ENCODE measurements around the gene PLEKHG3.
A peak's percentile ranks its signal among the peaks of the same experiment; 100 is the strongest.

Gene PLEKHG3

GRCh38 chr14:64761441-64762043 is 57.3 kb downstream of the PLEKHG3 start:
- POLR2A ChIA-PET: no interaction called here
- H3K4me3 ChIP-seq (ENCODE audit: low read depth, low read length): no peak overlapping the region
- no peak for DNase-seq (ENCODE audit: low read depth, low spot score)
- no peak for TF ChIP-seq CTCF (IDR thresholded peaks at IDR 0.05; ENCODE audit: insufficient read depth, low read length, missing control alignments)
- CTCF ChIA-PET: interaction anchor here (0.6 to 7.8 kb wide), 29 partner anchors 9 to 417 kb away, joined by 3 to 181 read pairs (median 4); partner anchors contain the start of gene HSPA2

- POLR2A ChIA-PET: interaction anchor here (1.0 kb wide), 1 partner anchor 222 kb away, joined by 3 read pairs; the partner anchor contains the start of gene HSPA2
- peak; percentile 60 for DNase-seq (ENCODE audit: low read depth, low spot score)
- CTCF ChIA-PET: interaction anchor here (0.8 to 7.8 kb wide), 25 partner anchors 10 to 222 kb away, joined by 3 to 181 read pairs (median 4); partner anchors contain the start of gene HSPA2
- H3K4me3 ChIP-seq (ENCODE audit: low read depth, low read length): no peak overlapping the region
- TF ChIP-seq CTCF (IDR thresholded peaks at IDR 0.05; ENCODE audit: insufficient read depth, low read length, missing control alignments): no peak
These were observed 58.1 kb downstream of the PLEKHG3 start for GRCh38 chr14:64762044-64763034.

- DNase-seq (ENCODE audit: low read depth, low spot score): no peak
- no peak for TF ChIP-seq CTCF (IDR thresholded peaks at IDR 0.05; ENCODE audit: insufficient read depth, low read length, missing control alignments)
- POLR2A ChIA-PET: interaction anchor here (1.0 kb wide), 1 partner anchor 223 kb away, joined by 3 read pairs; the partner anchor contains the start of gene HSPA2
- CTCF ChIA-PET: interaction anchor here (0.6 to 13.2 kb wide), 12 partner anchors 10 to 220 kb away, joined by 3 to 181 read pairs (median 8); no protein-coding TSS in a partner anchor
- no peak overlapping the region for H3K4me3 ChIP-seq (ENCODE audit: low read depth, low read length)
These were observed 59.0 kb downstream of the PLEKHG3 start for GRCh38 chr14:64763085-64763782.

GRCh38 chr14:64763801-64764621 is 59.8 kb downstream of the PLEKHG3 start:
- POLR2A ChIA-PET: interaction anchor here (1.1 to 1.5 kb wide), 3 partner anchors 59 to 119 kb away, joined by 3 to 4 read pairs (median 3); partner anchors contain the start of gene PLEKHG3
- peak overlapping the region; percentile 41 for H3K4me3 ChIP-seq (ENCODE audit: low read depth, low read length)
- DNase-seq (ENCODE audit: low read depth, low spot score): peak; percentile 31
- CTCF ChIA-PET: interaction anchor here (0.6 to 13.2 kb wide), 31 partner anchors 10 to 421 kb away, joined by 3 to 181 read pairs (median 3); partner anchors contain the start of gene PLEKHG3
- no peak for TF ChIP-seq CTCF (IDR thresholded peaks at IDR 0.05; ENCODE audit: insufficient read depth, low read length, missing control alignments)

Measured in AG04449 (cell line).